ENCODE results near the gene SLC22A14. TPM values are rescaled to one million over a fixed set of nuclear protein-coding genes. Genes with fewer than 3 reads are reported as not detected.

The SLC22A14 gene
- total and polyA plus RNA-seq, 10 of the 15 experiments (the other 5 are each of a cell fraction or from before 2014, with no cell fraction given): not detected

DNA sequence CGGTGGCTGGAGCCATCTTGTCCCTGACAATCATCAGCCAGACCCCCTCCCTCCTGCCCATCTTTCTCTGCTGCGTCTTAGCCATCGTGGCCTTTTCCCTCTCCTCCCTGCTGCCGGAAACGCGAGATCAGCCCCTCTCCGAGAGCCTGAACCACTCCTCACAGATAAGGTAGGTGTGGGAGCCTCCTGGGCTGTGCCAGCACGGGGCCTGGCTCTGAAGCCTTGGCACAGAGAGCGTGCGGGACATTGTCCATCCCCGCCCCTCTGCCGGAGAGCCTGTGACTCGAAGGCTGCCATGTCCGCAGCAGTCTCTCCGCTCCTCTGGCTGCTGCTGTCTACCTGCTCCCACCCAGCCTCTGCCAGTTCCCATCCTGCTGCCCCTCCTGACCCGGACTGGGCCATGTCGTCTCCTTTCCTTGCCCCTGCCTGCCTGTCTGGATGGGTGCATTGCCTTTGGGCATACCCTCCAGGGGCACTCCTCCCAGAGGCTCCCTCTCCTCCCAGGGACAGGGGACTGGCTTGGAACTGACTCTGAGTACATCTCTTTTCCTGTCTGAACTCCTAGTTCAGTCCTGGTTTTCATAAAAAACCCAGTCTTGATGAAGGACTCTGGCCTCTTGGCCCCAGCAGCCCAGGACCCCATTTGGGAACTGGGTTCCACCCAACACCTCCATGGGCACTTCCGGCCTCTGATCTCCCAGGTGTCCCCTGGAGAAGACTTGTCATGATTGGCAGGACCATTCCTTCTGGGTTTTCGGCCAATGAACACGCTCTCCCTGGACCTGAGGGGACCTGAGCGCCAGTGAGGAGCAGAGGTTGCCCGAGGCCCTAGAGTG is 34.5 kb downstream of the SLC22A14 start:
- Histone ChIP-seq H4K20me1 (ENCODE audit: control insufficient read depth, insufficient read depth) (no peaks in the 10 kb centered on the region), H3K79me2 (ENCODE audit: control insufficient read depth, insufficient read depth, low read length) (no peaks in the 10 kb centered on the region), H3K4me2 (ENCODE audit: control insufficient read depth, insufficient read depth) (no peak overlapping the region), H2AFZ (ENCODE audit: control insufficient read depth, low read depth, low read length) (no peak overlapping the region), H3K4me1 (ENCODE audit: control insufficient read depth, insufficient read depth, low read length) (no peaks in the 10 kb centered on the region), H3K9ac (ENCODE audit: control insufficient read depth, insufficient read depth, low read length) (no peak overlapping the region), H3K27ac (ENCODE audit: control insufficient read depth, insufficient read depth) (no peak overlapping the region), H3K27me3 (replicated peaks in 1 of 2; ENCODE audit: control insufficient read depth in 2 of 2, insufficient read depth in 2 of 2, low read length in 1 of 2) (peaks cover 0 to 3% of the 10 kb centered on the region in 2 experiments; a peak in 1 of 4 replicates), H3K4me3 (no peak overlapping the region), H3K36me3 (ENCODE audit: control insufficient read depth in 2 of 2, insufficient read depth in 2 of 2, low read length in 1 of 2) (no peaks in the 10 kb centered on the region), H3K9me3 (replicated peaks; ENCODE audit: control insufficient read depth, insufficient read depth, low read length) (no peaks in the 10 kb centered on the region)
- in situ Hi-C loops (cut with MboI) (no loop called here), intact Hi-C loops (cut with micrococcal nuclease; ENCODE audit: unreplicated experiment) (no loop called here)
- ATAC-seq (no peak), DNase-seq (ENCODE audit: low read depth, low spot score) (no peak), FAIRE-seq (no peak)
- no TSS peak for BruUV-seq (replicated peaks)
- POLR2A ChIA-PET: no interaction called here
- RAD21 ChIA-PET (ENCODE audit: unreplicated experiment): no interaction called here
- SMC1A ChIA-PET (ENCODE audit: uncharacterized antibody, unreplicated experiment): no interaction called here
- WGBS (ENCODE audit: insufficient coverage, insufficient replicate concordance, low lambda C conversion rate, missing lambda C conversion rate): 50% methylated on average over 19 of the region's 22 CpGs
- CTCF ChIA-PET: no interaction called here
- no peak for TF ChIP-seq CBFB (IDR thresholded peaks at IDR 0.05; ENCODE audit: low read depth)
- TF ChIP-seq GATAD2B (conservative IDR thresholded peaks at IDR 0.05; ENCODE audit: low read depth): no peak
- TF ChIP-seq NKRF (conservative IDR thresholded peaks at IDR 0.05): no peak
- no peak for TF ChIP-seq MAX (IDR thresholded peaks at IDR 0.05; ENCODE audit: low read depth, low read length)
- TF ChIP-seq CEBPB (IDR thresholded peaks at IDR 0.05; ENCODE audit: borderline replicate concordance in 1 of 2, low read depth in 2 of 2, low read length in 2 of 2): no peak
- no peak for TF ChIP-seq PAX8 (IDR thresholded peaks at IDR 0.05)
- TF ChIP-seq CBX3 (IDR thresholded peaks at IDR 0.05; ENCODE audit: borderline replicate concordance, low read depth): no peak
- TF ChIP-seq POLR2AphosphoS2 (IDR thresholded peaks at IDR 0.05; ENCODE audit: low read depth, low read length): no peak
- TF ChIP-seq ZNF207 (IDR thresholded peaks at IDR 0.05; ENCODE audit: borderline replicate concordance): no peak
- TF ChIP-seq, protein P1, sequence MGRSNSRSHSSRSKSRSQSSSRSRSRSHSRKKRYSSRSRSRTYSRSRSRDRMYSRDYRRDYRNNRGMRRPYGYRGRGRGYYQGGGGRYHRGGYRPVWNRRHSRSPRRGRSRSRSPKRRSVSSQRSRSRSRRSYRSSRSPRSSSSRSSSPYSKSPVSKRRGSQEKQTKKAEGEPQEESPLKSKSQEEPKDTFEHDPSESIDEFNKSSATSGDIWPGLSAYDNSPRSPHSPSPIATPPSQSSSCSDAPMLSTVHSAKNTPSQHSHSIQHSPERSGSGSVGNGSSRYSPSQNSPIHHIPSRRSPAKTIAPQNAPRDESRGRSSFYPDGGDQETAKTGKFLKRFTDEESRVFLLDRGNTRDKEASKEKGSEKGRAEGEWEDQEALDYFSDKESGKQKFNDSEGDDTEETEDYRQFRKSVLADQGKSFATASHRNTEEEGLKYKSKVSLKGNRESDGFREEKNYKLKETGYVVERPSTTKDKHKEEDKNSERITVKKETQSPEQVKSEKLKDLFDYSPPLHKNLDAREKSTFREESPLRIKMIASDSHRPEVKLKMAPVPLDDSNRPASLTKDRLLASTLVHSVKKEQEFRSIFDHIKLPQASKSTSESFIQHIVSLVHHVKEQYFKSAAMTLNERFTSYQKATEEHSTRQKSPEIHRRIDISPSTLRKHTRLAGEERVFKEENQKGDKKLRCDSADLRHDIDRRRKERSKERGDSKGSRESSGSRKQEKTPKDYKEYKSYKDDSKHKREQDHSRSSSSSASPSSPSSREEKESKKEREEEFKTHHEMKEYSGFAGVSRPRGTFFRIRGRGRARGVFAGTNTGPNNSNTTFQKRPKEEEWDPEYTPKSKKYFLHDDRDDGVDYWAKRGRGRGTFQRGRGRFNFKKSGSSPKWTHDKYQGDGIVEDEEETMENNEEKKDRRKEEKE (IDR thresholded peaks at IDR 0.05): no peak
- no peak for TF ChIP-seq YBX1 (IDR thresholded peaks at IDR 0.05)
- TF ChIP-seq, protein P2, sequence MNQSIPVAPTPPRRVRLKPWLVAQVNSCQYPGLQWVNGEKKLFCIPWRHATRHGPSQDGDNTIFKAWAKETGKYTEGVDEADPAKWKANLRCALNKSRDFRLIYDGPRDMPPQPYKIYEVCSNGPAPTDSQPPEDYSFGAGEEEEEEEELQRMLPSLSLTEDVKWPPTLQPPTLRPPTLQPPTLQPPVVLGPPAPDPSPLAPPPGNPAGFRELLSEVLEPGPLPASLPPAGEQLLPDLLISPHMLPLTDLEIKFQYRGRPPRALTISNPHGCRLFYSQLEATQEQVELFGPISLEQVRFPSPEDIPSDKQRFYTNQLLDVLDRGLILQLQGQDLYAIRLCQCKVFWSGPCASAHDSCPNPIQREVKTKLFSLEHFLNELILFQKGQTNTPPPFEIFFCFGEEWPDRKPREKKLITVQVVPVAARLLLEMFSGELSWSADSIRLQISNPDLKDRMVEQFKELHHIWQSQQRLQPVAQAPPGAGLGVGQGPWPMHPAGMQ (IDR thresholded peaks at IDR 0.05; ENCODE audit: borderline replicate concordance): no peak
- TF ChIP-seq CREB1 (IDR thresholded peaks at IDR 0.05; ENCODE audit: low read depth): no peak
- TF ChIP-seq TARDBP (IDR thresholded peaks at IDR 0.05; ENCODE audit: borderline replicate concordance): no peak
